Measurements from ENCODE around the gene TEAD2.
"Not testable (repeated sequence)": the region's sequence is repeated elsewhere in the genome, so short reads cannot be mapped to it uniquely, and the experiment has no call there.

TEAD2 gene

DNA sequence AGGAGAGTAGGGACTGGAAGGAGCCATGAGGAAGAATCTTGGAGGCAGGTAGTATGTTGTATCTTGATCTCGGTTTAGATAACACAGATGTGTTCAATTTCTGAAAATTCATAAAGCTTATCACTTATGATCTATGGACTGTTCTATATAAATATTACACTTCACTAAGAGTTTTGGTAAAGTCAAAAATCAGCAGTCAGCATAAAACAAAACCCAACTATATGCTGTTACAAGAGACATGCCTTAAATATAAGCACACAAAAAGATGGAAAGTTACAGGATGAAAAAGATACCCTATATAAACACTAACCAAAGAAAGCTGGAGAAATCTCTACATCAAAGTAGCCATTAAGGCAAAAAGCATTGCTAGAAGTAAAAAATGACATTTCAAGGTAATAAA lies 21.4 kb upstream of the TEAD2 start:
- no peak for DNase-seq

DNA sequence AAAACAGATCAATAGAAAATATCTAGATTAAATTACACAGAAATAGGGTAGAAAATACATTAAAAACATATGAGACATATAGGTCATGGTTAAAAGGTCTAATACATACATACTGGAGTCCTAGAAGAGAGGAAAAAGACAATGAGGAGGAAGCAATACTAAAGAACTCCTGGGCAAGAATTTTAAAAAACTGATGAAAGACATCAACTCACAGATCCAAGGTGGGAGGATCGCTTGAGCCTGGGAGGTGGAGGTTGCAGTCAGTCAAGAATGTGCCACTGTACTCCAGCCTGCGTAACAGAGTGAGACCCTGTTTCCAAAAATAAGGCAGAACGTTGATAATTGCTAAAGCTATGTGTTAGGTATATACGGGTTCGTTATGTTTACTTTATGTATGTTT lies 20.4 kb upstream of the TEAD2 start:
- no peak for DNase-seq

DNA sequence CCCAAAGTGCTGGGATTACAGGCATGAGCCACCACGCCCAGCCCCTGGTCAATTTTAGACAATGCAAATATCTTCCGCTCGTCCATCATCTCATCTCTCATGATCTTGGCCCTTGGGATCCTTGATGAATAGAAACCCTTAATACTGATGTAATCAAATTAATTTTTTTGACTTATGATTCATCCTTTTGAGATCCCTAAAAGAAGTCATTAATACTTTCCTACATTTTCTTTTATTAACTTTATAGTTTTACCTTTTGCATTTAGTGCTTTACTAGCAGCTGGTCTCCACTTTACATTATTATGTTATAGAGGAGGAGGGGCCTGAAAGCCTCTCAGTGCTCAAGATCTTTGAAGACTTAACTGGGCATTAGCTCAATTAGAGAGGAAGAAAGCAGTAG lies 18.2 kb upstream of the TEAD2 start:
- no peak for DNase-seq

DNA sequence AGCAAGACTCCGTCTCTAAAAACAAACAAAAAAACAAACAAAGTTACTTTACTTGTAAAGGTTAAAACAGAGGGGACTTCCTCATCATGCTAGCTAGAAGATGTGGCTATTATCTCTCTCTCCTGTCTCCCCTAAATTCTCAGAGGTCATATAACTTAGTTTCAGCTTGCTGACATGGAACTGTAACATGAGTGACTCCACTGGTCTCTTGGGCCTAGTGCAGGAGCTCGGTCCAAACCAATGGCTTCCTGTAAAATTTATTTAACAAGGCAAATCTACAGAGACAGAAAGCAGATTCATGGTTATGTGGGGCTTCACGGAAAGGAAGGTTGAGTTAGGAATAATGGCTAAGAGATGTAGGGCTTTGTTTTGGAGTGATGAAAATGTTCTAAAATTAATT lies 16.3 kb upstream of the TEAD2 start:
- DNase-seq, result no peak

DNA sequence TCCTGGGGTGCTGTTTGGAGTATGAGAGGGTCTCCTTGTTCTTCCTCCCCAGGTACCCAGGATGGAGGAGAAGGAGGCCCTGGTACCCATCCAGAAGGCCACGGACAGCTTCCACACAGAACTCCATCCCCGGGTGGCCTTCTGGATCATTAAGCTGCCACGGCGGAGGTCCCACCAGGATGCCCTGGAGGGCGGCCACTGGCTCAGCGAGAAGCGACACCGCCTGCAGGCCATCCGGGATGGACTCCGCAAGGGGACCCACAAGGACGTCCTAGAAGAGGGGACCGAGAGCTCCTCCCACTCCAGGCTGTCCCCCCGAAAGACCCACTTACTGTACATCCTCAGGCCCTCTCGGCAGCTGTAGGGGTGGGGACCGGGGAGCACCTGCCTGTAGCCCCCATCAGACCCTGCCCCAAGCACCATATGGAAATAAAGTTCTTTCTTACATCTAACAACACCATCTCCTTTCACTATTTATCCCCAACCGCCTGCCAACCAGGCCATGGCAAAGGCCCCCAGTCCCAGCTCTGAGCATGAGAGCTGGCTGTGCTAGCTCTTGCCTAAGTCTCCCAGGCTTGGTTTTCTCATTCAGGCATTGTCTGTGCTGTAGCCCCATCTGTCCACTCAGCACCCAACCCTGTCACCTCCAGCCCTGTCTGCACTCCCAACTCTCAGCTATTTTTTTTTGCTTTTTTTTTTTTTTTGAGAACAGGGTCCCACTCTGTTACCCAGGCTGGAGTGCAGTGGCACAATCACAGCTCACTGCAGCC lies 12.6 kb upstream of the TEAD2 start:
- DNase-seq, result no peak

DNA sequence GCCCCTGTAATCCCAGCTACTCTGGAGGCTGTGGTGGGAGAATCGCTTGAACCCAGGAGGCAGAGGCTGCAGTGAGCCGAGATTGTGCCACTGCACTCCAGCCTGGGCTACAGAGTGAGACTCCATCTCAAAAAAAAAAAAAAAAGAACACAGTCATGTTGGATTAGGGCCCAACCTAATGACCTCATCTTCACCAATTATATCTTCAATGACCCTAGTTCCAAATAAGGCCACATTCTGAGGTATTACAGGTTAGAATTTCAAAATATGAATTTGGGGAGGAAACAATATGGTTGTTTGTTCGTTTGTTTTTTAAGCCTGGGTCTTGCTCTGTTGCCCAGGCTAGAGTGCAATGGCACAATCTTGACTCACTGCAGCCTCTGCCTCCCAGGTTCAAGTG lies 11.0 kb upstream of the TEAD2 start:
- DNase-seq, result not testable (repeated sequence)

DNA sequence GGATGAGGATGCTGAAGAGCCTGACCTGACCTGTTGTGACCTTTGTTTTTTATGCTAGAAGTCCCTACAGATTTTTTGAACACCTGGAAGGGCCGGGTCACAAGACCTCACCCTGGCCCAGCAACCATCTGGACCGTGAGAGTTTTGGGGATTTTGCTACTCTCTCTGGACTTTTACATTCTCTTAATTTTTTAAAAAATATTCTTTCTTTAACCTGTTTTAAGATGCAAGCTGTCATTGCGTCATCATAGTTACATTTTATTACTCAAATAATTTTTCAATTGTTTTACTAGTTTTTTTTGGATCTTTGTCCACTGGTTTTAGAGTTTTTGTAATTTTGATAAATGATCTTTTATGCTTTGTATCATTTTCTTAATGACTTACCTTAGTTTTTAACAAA lies 9.0 kb upstream of the TEAD2 start:
- DNase-seq, result no peak

DNA sequence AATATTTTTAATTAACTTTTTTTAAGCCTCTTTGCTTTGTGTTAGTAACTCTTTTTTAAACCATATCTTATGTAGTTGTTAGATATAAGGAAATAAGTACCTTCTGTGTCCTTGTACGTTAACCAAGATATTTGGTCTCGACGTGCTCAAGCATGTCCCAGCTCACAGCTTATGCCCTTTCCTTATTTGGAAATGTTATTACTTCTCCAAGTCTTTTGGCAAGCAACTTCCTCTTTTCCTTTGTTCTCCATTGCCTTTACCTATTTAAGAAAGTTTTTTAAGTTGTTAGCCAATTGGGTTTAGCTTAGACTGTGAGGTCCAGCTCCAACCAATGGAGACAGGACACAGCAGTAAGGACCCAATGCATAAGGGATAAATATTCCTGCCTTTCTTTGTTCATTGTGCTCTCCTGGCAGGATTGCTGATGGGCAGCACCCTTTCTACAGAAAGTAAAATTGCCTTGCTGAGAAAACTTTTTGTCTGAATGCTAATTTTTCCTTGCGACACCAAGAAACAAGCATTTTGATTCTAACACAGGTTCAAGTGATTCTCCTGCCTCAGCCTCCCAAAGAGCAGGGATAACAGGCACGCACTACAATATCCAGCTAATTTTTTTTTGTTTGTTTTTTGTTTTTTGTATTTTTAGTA lies 6.6 kb upstream of the TEAD2 start:
- DNase-seq, result no peak

DNA sequence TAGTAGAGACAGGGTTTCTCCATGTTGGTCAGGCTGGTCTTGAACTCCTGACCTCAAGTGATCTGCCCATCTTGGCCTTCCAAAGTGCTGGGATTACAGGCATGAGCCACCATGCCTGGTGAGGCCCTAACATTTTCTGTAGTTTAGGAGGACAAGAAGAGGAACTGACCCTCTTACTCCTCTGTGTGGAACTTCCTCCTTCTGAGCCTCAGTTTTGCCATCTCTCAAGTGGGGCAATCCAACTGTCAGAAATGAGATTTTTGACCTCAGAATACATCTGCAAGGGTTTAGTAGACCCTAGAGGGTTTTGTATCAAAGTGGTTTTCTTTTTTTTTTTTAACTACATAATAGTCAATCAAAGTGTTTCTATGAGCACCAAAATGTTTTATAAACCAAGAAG lies 3.9 kb upstream of the TEAD2 start:
- no peak for DNase-seq

DNA sequence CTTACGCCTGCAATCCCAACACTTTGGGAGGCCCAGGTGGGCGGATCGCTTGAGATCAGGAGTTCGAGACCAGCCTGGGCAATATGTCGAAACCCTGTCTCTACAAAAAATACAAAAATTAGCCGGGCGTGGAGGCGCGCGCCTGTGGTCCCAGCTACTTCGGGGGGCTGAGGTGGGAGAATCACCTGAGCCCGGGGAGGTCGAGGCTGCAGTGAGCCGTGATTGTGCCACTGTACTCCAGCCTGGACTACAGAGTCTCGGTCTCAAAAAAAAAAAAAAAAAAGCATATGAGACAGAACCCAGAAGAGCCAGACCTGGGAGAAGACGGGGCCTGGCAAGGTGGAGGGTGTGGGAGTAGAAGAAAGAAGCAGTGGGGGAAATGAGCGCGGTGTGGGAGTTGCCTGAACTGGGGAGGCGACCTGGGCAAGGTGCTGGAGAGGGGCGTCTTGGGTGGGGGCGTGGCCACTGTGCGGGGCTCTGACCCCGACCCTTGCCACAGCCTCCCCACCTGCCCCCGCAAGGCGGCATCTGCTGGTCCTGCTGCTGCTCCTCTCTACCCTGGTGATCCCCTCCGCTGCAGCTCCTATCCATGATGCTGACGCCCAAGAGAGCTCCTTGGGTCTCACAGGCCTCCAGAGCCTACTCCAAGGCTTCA lies 2.0 kb upstream of the TEAD2 start:
- DNase-seq, result no peak

DNA sequence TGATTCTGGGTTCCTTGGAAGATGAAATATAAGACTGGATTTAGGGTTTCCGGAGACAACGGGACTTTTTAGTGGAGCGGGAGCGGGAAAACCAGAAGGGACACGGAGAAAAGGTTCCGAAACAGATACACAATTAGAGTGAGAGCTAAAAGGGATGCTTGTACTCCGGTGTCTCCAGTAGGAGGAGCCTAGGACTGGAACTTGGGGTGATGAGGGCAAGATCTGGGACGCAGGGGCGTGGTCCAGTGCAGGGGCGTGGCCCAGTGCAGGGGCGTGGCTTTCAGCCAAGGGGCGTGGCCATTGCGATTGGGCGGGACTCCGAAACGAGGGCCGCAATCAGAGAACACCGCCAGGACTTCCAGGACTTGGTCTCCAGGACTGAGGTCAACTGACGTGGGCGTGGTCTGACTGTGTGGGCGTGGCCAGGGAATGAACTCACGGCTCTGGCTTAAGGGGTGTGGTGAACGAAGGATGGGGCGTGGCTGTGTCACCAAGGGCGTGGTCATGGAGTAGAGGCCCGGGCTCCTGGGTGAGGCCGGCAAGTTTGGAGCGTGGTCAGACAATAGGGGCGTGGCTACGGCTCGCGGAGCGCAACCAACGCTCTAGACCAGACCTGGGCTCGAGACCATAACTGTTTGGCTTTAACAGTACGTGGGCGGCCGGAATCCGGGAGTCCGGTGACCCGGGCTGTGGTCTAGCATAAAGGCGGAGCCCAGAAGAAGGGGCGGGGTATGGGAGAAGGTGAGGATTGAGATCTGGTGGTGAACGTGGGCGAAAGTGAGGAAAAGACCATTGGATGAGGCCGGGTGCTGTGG lies 1.3 kb upstream of the TEAD2 start, which contains the start of gene DKKL1:
Gene DKKL1 (plus strand): TSS at position 610 of the 815 bp plus-strand sequence. CDS start 122 bp downstream, at position 732.
- peak; percentile 95 for DNase-seq

DNA sequence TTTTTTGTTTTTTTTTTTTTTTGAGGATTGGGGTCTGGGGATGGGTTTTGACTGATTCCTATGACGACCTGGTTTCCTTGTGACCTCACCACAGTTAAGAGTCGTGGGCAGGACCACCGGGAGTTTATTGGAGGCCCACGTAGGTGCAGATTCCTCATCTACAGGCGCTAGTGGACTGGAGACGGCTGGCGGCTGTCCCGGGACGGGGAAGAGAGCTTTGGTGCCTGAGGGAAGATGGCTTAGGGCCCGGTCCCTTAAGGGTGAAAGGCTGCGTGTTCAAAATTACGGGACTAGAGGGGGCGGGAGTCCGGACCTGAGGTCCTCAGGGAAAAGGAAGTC lies 682 bp upstream of the TEAD2 start:
- DNase-seq, result no peak

DNA sequence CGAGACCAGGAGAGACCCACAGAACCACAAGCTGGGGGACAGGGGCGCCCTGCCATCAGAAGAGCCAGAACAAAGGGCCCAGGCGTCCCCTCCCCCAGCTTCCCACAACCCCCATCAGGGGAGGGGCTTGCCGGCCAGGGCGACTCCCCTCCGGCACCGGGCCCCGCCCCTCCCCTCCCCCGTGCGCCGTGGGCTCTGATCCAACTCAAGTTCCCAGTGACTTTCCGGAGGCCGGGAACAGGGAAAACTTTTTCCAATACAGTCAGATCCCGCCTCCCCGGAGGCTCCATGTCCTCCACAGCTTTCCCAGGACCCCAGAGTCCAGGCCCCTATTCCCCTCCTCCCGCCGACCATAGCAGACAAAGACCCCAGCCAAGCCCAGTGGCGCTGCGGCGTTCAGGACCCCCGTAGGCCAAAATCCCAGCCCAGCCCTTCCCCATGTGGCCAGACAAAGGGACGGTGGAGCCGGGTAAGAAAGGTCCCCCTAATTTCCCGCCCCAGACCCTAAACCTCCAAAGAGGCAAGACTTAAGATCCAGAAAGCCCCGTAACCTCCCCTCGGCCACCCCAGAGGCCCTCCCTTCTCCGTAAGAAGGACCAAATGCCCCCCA lies 673 bp downstream of the TEAD2 start:
- DNase-seq, result no peak

DNA sequence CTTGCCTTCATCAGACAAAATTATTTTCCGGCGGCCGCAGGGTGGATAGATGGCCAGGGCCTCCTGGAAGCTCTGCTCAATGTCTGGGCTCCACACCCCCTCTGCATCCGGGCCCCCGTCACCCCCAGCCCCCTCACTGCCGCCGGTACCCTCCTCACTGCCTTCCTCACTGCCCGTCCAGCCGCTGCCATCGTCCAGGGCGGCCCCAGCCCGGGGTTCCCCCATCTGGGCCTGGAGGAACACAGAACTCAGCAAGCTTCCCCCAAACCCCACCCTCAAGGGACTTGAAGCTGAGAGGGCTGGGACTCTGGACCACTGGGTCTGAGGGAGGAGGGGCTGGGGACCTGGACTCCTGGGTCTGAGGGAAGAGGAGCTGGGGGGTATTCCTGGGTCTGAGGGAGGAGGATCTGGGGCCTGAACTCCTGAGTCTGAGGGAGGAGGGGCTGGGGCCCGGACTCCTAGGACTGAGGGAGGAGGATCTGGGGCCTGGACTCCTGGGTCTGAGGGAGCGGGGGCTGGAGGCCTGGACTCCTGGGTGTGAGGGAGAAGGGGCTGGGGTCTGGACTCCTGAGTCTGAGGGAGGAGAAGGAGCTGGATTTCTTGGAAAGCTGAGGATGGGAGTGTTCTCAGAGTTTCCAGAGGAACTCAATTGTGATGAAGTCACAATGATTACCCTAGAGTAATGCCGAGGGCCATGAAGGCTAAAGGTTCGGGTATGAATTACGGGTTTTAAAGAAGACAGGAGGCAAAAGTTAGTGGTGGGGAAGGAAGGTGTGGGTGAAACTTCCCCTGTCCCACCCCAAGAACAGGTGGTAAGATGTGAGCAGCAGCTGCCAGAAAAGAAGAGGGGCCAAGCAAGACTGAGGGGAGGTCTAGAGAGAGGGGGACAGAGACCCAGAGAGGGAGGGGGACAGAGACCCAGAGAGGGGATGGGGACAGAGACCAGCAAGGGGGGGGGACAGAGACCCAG lies 2.1 kb downstream of the TEAD2 start:
- no peak for DNase-seq

DNA sequence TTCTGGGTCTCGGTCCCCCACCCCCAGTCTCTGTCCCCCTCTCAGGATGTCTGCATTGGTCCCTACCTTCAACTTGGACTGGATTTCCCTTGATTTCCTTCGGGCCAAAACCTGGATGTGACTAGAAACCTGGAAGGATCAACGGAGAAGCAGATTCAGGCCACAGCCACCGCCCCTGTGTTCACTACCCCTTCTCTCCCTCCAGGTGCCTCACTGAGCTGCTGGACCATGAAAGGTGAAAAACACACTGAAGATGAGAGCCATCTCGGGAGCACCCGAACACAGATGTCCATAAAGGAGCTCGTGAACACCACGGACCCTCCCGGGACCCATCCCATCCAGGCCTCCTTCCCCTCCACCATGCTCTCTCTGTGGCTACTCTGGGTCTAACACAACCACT lies 5.0 kb downstream of the TEAD2 start:
- no peak for DNase-seq

DNA sequence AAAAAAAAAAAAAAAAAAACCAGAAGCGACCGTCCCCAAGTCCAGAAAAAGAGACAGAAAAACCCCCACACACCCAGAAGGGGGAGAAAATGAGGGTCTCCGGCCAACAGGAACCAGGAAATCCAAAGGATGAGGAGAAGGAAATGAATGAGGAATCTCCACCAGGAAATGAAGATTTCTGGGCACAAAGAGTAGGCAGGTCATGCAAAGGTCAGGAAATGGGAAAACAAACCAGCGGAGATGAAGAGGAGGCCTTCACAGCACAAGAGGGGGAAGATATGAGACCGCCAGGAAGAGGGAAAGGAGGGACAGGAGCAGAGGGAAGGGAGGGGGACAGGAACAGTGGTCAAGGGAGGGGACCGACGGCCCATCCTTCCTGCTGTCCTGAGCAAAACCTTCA lies 5.8 kb downstream of the TEAD2 start:
- DNase-seq, result no peak

DNA sequence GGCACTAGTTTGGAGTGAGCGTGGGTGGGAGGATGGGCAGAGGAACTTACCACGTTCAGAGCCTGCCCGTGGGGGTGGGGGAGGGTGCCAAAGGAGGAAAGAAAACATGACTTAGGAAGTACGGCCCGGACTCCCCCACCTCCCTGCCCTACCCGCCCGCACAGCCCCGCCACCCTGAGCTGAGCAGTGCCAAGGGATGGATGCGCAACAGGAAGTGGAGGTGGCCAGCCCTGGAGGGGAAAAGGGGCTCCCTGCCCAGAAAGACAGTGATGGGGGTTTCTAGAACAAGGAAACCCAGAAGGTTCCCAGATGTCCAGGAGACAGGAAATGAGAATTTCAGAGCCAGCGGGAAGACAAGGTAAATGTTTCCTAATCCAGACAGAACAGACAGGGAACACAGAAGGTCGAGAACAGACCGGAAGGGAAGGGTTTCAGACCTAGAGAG lies 6.3 kb downstream of the TEAD2 start:
- DNase-seq, result no peak

DNA sequence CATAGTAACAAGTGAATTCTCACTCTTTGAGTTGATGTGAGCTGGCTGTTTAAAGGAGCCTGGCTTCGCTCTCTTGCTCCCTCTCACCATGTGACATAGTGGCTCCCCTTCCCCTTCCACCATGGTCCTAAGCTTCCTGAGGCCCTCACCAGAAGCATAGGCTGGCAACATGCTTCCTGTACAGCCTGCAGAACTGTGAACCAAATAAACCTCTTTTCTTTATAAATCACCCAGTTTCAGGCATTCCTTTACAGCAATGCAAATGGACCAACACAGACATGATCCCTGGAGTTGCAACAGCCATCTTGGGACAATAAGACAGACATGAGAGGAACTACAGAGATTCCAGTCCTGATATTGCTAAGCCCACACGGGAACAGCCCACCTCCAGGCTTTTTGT lies 12.6 kb downstream of the TEAD2 start:
- no peak for DNase-seq

DNA sequence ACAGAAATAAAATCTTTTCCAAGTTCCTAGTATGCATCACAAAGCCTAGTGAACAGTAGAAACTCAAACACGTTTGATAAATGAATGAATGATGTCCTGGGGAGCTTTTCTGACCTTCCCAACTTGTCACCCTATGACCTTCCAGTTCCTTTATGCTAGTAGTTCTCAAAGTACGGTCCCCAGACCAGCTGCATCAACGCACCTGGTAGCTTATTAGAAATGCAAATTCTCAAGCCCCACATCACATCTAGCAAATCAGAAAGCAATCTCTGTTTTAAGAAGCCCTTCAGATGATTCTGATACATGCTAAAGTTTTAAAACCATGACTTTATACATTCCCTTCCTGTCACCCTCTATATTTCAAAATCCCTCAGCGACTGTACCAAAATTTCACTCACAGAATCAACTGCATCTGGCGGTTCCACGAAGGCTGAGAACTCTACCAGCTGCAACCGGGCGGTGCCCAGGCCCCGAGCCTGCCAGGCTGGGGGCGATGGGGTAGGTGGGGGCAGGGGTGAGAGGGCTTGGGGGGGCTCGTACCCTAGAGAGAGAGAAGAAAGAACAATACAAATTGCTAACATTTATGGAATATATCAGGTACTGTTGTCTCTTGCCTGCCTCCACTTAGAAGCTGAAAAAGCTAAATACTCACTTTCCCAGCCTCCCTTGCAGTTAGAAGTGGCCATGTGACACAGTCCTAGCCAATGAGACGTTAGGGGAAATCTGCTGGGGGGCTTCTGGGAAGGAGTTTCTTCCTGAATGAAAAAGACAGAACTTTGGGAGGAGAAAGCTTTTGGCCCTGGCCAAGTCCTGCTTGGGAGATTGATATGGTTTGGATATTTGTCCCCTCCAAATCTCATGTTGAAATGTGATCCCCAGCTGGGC lies 13.7 kb downstream of the TEAD2 start:
- no peak for DNase-seq

DNA sequence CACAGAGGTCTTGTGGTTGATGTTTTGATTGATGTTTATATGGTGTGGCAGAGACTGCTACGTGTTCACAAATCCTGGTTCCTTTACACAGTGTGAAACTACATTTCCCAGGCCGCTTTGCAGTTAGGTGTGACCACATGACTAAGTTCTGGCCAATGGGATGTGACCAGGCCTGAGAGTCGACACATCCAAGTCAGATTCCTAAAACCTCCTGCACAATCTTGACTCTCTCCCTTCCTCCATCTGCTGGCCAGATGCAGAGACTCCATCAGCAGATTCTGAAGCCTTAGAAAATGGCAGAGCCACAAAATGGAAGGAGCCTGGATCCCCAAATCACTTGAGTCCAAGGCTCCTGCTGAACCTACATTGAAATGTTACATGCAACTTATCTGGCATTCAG lies 14.4 kb downstream of the TEAD2 start:
- no peak for DNase-seq

DNA sequence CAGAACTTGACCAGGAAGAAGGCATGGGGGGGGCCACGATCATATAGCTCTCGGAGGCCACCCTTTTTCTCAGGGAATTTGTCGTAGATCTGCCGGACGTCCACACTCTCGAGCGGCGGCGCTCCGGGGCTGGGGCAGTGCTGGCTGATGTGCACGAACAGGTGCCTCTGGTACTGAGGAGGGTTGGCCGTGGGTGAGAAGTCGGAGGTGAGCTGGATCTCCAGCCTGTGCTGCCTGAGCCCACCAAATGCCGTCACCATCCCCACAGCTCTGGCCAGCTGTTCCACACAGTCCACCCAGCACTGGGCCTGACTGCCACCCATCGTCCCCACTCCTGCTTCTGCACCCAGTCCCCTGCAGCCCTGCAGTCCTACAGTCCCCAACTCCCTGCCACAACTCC lies 15.0 kb downstream of the TEAD2 start:
- no peak for DNase-seq

Measured in GOT3 (cell line).